H1 (cell line): ENCODE results near the gene SERPINB2. TPM values are rescaled to one million over a fixed set of nuclear protein-coding genes. Genes with fewer than 3 reads are reported as not detected.

Experiments
- CTCF ChIA-PET: fragments of 300-600 bp; sonication (Branson Sonifier 250); formaldehyde crosslinking; loops from one replicate; lab custom pipeline; 2021; ENCODE audit not compliant: partially characterized antibody; lab: Charles Lee
- POLR2A ChIA-PET: fragments of 300-600 bp; sonication (Branson Sonifier 250); formaldehyde crosslinking; loops from one replicate; lab custom pipeline; 2021; ENCODE audit warnings: inconsistent platforms; ENCODE audit not compliant: partially characterized antibody; lab: Charles Lee
- DNase-seq, 2 experiments: peaks; one replicate each; pipeline versions ENCODE4 v3.0.0 to v3.0.0-alpha.2; 2010 to 2022; ENCODE audit warnings: low spot score in 2 of 2, low read depth in 1 of 2, mixed read lengths in 1 of 2
- FAIRE-seq: peaks from 2 replicates; lab custom pipeline; 2011; peaks lifted over from hg19 to GRCh38; lab: Jason Lieb, UNC
- H2AFZ ChIP-seq: 2 replicates; pipeline ENCODE4 v1.8.1; 2012; ENCODE audit warnings: low read length, inconsistent platforms
- H2AK5ac ChIP-seq: 2 replicates; pipeline ENCODE4 v1.6.1; 2013; ENCODE audit warnings: low read depth, low read length
- H2BK120ac ChIP-seq: replicated peaks from 2 replicates; pipeline ENCODE3; 2013; ENCODE audit warnings: low read depth, low read length, inconsistent platforms
- H2BK12ac ChIP-seq: 2 replicates; pipeline ENCODE4 v1.6.1; 2013; ENCODE audit warnings: low read depth, low read length
- H2BK15ac ChIP-seq: 2 replicates; pipeline ENCODE4 v1.6.1; 2013; ENCODE audit warnings: low read length
- H2BK20ac ChIP-seq: 2 replicates; pipeline ENCODE4 v1.6.1; 2013; ENCODE audit warnings: low read length
- H2BK5ac ChIP-seq: 2 replicates; pipeline ENCODE4 v1.6.1; 2013; ENCODE audit warnings: low read depth, low read length
- H3K14ac ChIP-seq: 2 replicates; pipeline ENCODE4 v1.6.1; 2013; ENCODE audit warnings: inconsistent platforms; ENCODE audit not compliant: insufficient read length
- H3K18ac ChIP-seq: 2 replicates; pipeline ENCODE4 v1.6.1; 2013; ENCODE audit warnings: low read length; ENCODE audit errors: extremely low read depth
- H3K23ac ChIP-seq: 2 replicates; pipeline ENCODE4 v1.6.1; 2013; ENCODE audit warnings: inconsistent platforms; ENCODE audit not compliant: insufficient read length
- H3K23me2 ChIP-seq: 2 replicates; pipeline ENCODE4 v1.6.1; 2013; ENCODE audit warnings: low read depth, low read length
- H3K27ac ChIP-seq: 2 replicates; pipeline ENCODE4 v1.6.1; 2011; ENCODE audit warnings: low read depth, low read length, inconsistent platforms
- H3K27me3 ChIP-seq, 4 experiments: replicated peaks in 1 of 4; 1 replicate in 1 of 4; 2 replicates in 3 of 4; pipeline versions ENCODE4 v1.6.1 to v1.8.1; 2011 to 2013; ENCODE audit warnings: low read length in 3 of 4, mild to moderate bottlenecking in 3 of 4, inconsistent platforms in 2 of 4, mixed read lengths in 2 of 4, moderate library complexity in 1 of 4; ENCODE audit not compliant: control insufficient read depth in 3 of 4, insufficient read depth in 3 of 4; ENCODE audit errors: extremely low read depth in 1 of 4
- H3K36me3 ChIP-seq, 4 experiments: 2 replicates each; pipeline versions ENCODE4 v1.6.1 to v1.8.1; 2011 to 2013; ENCODE audit warnings: mild to moderate bottlenecking in 4 of 4, low read length in 3 of 4, moderate library complexity in 2 of 4, control low read depth in 1 of 4, inconsistent platforms in 1 of 4; ENCODE audit not compliant: insufficient read depth in 4 of 4, control insufficient read depth in 2 of 4
- H3K4ac ChIP-seq: replicated peaks from 2 replicates; pipeline ENCODE3; 2013; ENCODE audit warnings: low read length, low read depth, mixed read lengths, inconsistent platforms; ENCODE audit not compliant: insufficient read length
- H3K4me1 ChIP-seq, 4 experiments: replicated peaks in 1 of 4; 1 replicate in 1 of 4; 2 replicates in 3 of 4; pipeline versions ENCODE4 v1.6.1 to v1.8.1; 2011 to 2013; ENCODE audit warnings: low read length in 3 of 4, inconsistent platforms in 2 of 4, mixed read lengths in 1 of 4; ENCODE audit not compliant: insufficient read depth in 4 of 4, control insufficient read depth in 3 of 4
- H3K4me2 ChIP-seq, 2 experiments: 2 replicates each; pipeline versions ENCODE4 v1.6.1 to v1.8.1; 2011 to 2013; ENCODE audit warnings: low read depth in 2 of 2, low read length in 2 of 2, control low read depth in 1 of 2, inconsistent platforms in 1 of 2, mild to moderate bottlenecking in 1 of 2; ENCODE audit not compliant: insufficient read depth in 1 of 2
- H3K4me3 ChIP-seq, 4 experiments: fragments of 200-600, 300-600 bp in 1 of 4; sonication (generic), shearing (Covaris generic), sonication (Bioruptor Twin) in 1 of 4; 2 replicates each; pipeline versions ENCODE4 v1.5.1 to v1.8.1; 2011 to 2016; ENCODE audit warnings: low read length in 4 of 4, low read depth in 3 of 4, control low read depth in 2 of 4, inconsistent platforms in 2 of 4, mild to moderate bottlenecking in 2 of 4, mixed read lengths in 1 of 4, moderate library complexity in 1 of 4; ENCODE audit not compliant: insufficient read depth in 2 of 4; ENCODE audit errors: extremely low read depth in 1 of 4
- H3K56ac ChIP-seq: replicated peaks from 2 replicates; pipeline ENCODE3; 2013; ENCODE audit warnings: low read depth, mild to moderate bottlenecking, mixed read lengths, low read length, inconsistent platforms; ENCODE audit not compliant: insufficient read length
- H3K79me1 ChIP-seq: 2 replicates; pipeline ENCODE4 v1.6.1; 2013; ENCODE audit warnings: low read depth, low read length, control low read depth
- H3K79me2 ChIP-seq, 2 experiments: 2 replicates each; pipeline versions ENCODE4 v1.6.1 to v1.8.1; 2012 to 2013; ENCODE audit warnings: low read length in 2 of 2, mild to moderate bottlenecking in 2 of 2, inconsistent platforms in 1 of 2; ENCODE audit not compliant: insufficient read depth in 2 of 2, control insufficient read depth in 1 of 2
- H3K9ac ChIP-seq, 4 experiments: replicated peaks in 1 of 4; 1 replicate in 1 of 4; 2 replicates in 3 of 4; pipeline versions ENCODE4 v1.6.1 to v1.8.1; 2011 to 2013; ENCODE audit warnings: low read depth in 3 of 4, low read length in 3 of 4, control low read depth in 2 of 4, mild to moderate bottlenecking in 2 of 4, moderate library complexity in 2 of 4, inconsistent platforms in 1 of 4; ENCODE audit errors: extremely low read depth in 1 of 4
- H3K9me3 ChIP-seq, 2 experiments: 2 replicates each; pipeline versions ENCODE4 v1.6.1 to v1.8.1; 2012 to 2013; ENCODE audit warnings: mild to moderate bottlenecking in 2 of 2, moderate library complexity in 2 of 2, control low read depth in 1 of 2, inconsistent platforms in 1 of 2, low read depth in 1 of 2, low read length in 1 of 2, mixed read lengths in 1 of 2; ENCODE audit not compliant: insufficient read depth in 2 of 2
- H4K20me1 ChIP-seq, 2 experiments: replicated peaks in 1 of 2; 2 replicates each; pipeline versions ENCODE3 to v1.8.1; 2011 to 2013; ENCODE audit warnings: inconsistent platforms in 2 of 2, low read length in 2 of 2, mild to moderate bottlenecking in 1 of 2; ENCODE audit not compliant: insufficient read depth in 2 of 2, control insufficient read depth in 1 of 2
- H4K5ac ChIP-seq: 2 replicates; pipeline ENCODE4 v1.6.1; 2013; ENCODE audit warnings: low read length, low read depth, mixed read lengths, inconsistent platforms; ENCODE audit not compliant: insufficient read length
- H4K8ac ChIP-seq: 2 replicates; pipeline ENCODE4 v1.8.0; 2013; ENCODE audit warnings: mild to moderate bottlenecking, moderate library complexity, low read length, inconsistent platforms; ENCODE audit not compliant: insufficient read depth; ENCODE audit errors: extremely low read depth
- H4K91ac ChIP-seq: replicated peaks from 2 replicates; pipeline ENCODE3; 2013; ENCODE audit warnings: low read length, mixed read lengths, inconsistent platforms; ENCODE audit not compliant: insufficient read length
- ATF3 ChIP-seq: IDR thresholded peaks from 2 replicates; pipeline ENCODE4 v1.6.1; 2011; ENCODE audit warnings: low read depth, mild to moderate bottlenecking, low read length; ENCODE audit not compliant: insufficient read depth
- EGR1 ChIP-seq: IDR thresholded peaks from 2 replicates; pipeline ENCODE4 v1.6.1; 2011; ENCODE audit warnings: low read depth, low read length, borderline replicate concordance
- GTF2F1 ChIP-seq: IDR thresholded peaks from 2 replicates; pipeline ENCODE4 v1.6.1; 2012; ENCODE audit warnings: low read depth, low read length, improper control_type of control experiment, borderline replicate concordance
- JUND ChIP-seq: IDR thresholded peaks from 2 replicates; pipeline ENCODE4 v1.6.1; 2011; ENCODE audit warnings: mild to moderate bottlenecking, improper control_type of control experiment, low read length
- POU5F1 ChIP-seq: IDR thresholded peaks from 2 replicates; pipeline ENCODE4 v1.6.1; 2011; ENCODE audit warnings: low read depth, mild to moderate bottlenecking, low read length, moderate library complexity
- RBBP5 ChIP-seq: IDR thresholded peaks from 2 replicates; pipeline ENCODE4 v1.7.1; 2012; ENCODE audit warnings: low read depth, mild to moderate bottlenecking, inconsistent platforms, low read length, moderate library complexity, borderline replicate concordance
- SIN3A ChIP-seq, 2 experiments: IDR thresholded peaks in 1 of 2; conservative IDR thresholded peaks in 1 of 2; 2 replicates each; pipeline ENCODE4 v1.6.1; 2011 to 2012; ENCODE audit warnings: low read length in 2 of 2, improper control_type of control experiment in 1 of 2, low read depth in 1 of 2, mild to moderate bottlenecking in 1 of 2
- SP4 ChIP-seq: IDR thresholded peaks from 2 replicates; pipeline ENCODE4 v1.6.1; 2012; ENCODE audit warnings: low read length, inconsistent platforms
- SRF ChIP-seq: IDR thresholded peaks from 2 replicates; pipeline ENCODE4 v1.6.1; 2011; ENCODE audit warnings: mild to moderate bottlenecking, low read depth, low read length, moderate library complexity
- TBP ChIP-seq: IDR thresholded peaks from 2 replicates; pipeline ENCODE4 v1.6.1; 2011; ENCODE audit warnings: low read depth, low read length, improper control_type of control experiment
- YY1 ChIP-seq: IDR thresholded peaks from 2 replicates; pipeline ENCODE4 v1.6.1; 2011; ENCODE audit warnings: low read depth, mild to moderate bottlenecking, low read length
- WGBS, 2 experiments: shearing (Covaris generic) in 1 of 2; methylation state at CpG; one replicate each; pipeline versions ENCODE4 v1.1.6 to v1.1.7; 2013 to 2015; ENCODE audit warnings: low lambda C conversion rate in 2 of 2, mixed read lengths in 2 of 2, inconsistent platforms in 1 of 2, low coverage in 1 of 2, missing lambda C conversion rate in 1 of 2; ENCODE audit not compliant: insufficient replicate concordance in 2 of 2, insufficient coverage in 1 of 2, insufficient read length in 1 of 2; ENCODE audit errors: extremely low coverage in 1 of 2, missing lambda C conversion rate in 1 of 2; 5-methylcytosine and 5-hydroxymethylcytosine counted together
- long read RNA-seq, 2 experiments: library from RNA in 1 of 2; library from capped mRNA in 1 of 2; stranded (forward); transcript quantifications; one replicate each; pipeline ENCODE4 v2.0.0, GENCODE V29; 2021; ENCODE audit warnings: inconsistent platforms in 1 of 2
- polyA minus RNA-seq, 3 experiments: library from RNA; depleted of rRNA, polyadenylated mRNA; stranded (reverse); fragments of >200 nt; gene quantifications; 1 replicate in 2 of 3; 2 replicates in 1 of 3; pipeline ENCODE4 v1.2.3, GENCODE V29; 2011
- polyA plus RNA-seq, 7 experiments: library from polyadenylated mRNA; depleted of rRNA in 3 of 7; stranded (reverse) in 5 of 7; unstranded in 2 of 7; fragments of >200 nt in 5 of 7; fragments of 200-250 nt in 2 of 7; gene quantifications; 1 replicate in 5 of 7; 2 replicates in 1 of 7; 4 replicates in 1 of 7; pipeline versions ENCODE4 v1.2.1 to v1.2.3, GENCODE V29; 2011 to 2013; ENCODE audit warnings: missing spikeins in 2 of 7, mixed read lengths in 2 of 7
- total RNA-seq: library from RNA; stranded (reverse); fragmentation: NEBNext Ultra II Directional; extraction: Animal tissue kit (Norgen Biotek cat#: 25700); gene quantifications from 2 replicates; pipeline ENCODE4 v1.2.1, GENCODE V29; 2021

Gene SERPINB2, protein sequence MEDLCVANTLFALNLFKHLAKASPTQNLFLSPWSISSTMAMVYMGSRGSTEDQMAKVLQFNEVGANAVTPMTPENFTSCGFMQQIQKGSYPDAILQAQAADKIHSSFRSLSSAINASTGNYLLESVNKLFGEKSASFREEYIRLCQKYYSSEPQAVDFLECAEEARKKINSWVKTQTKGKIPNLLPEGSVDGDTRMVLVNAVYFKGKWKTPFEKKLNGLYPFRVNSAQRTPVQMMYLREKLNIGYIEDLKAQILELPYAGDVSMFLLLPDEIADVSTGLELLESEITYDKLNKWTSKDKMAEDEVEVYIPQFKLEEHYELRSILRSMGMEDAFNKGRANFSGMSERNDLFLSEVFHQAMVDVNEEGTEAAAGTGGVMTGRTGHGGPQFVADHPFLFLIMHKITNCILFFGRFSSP
- total RNA-seq (not detected in 2 replicates), polyA plus RNA-seq (2011; rRNA removed) (not detected in 2 replicates), polyA minus RNA-seq (2011; rRNA and poly(A)+ RNA removed) (not detected in 2 replicates)
- polyA plus RNA-seq (2011; cell fraction: cytosol; rRNA removed): not detected
- polyA plus RNA-seq (2011; cell fraction: nucleus; rRNA removed): not detected
- not detected in 4 replicates for polyA plus RNA-seq (2012, experiment 1 of 2)
- not detected for polyA plus RNA-seq (2012, experiment 2 of 2)
- polyA plus RNA-seq (2013, experiment 1 of 2): not detected
- polyA plus RNA-seq (2013, experiment 2 of 2): not detected
- polyA minus RNA-seq (2011; cell fraction: cytosol; rRNA and poly(A)+ RNA removed): not detected
- polyA minus RNA-seq (2011; cell fraction: nucleus; rRNA and poly(A)+ RNA removed): not detected
- long read RNA-seq, experiment 1: 0 reads
- long read RNA-seq, experiment 2: 0 reads

DNA sequence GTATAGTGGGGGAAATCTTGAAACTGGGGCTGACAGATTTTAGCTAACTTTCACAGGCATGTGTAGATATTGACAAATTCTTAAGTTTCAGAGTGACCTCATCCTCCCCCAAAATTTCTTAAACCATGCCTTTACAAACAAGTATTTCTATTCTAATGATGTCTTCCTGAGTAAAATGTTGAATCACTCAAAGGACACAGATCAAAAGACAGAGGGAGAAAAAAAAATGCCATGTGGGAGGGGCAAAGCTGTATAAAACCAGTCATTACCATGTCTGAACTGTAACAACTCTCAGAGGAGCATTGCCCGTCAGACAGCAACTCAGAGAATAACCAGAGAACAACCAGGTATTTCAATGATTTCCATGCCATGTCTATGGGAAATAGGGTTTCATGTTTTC is at the start of gene SERPINB2:
TSS of gene SERPINB2 (plus strand) at position 282 of the 400 bp plus-strand sequence. CDS start 3,740 bp downstream, outside the sequence.
- Histone ChIP-seq H3K9me3 (no peaks in the 10 kb centered on the region), H3K23me2 (no peaks in the 10 kb centered on the region), H3K36me3 (no peaks in the 10 kb centered on the region), H3K27ac (no peak within 1 kb of the TSS), H4K5ac (no peak within 1 kb of the TSS), H4K8ac (no peak within 1 kb of the TSS), H3K18ac (no peak within 1 kb of the TSS), H3K4me1 (no peaks in the 10 kb centered on the region), H3K4ac (no peak within 1 kb of the TSS), H4K20me1 (no peaks in the 10 kb centered on the region), H2BK20ac (no peak within 1 kb of the TSS), H3K27me3 (no peaks in the 10 kb centered on the region), H2BK15ac (no peak within 1 kb of the TSS), H3K4me3 (no peak within 1 kb of the TSS), H3K23ac (no peak within 1 kb of the TSS), H2BK120ac (no peak within 1 kb of the TSS), H3K56ac (no peak within 1 kb of the TSS), H2BK5ac (no peak within 1 kb of the TSS), H3K4me2 (no peak within 1 kb of the TSS), H3K9ac (no peak within 1 kb of the TSS), H2AK5ac (no peak within 1 kb of the TSS), H4K91ac (no peak within 1 kb of the TSS), H3K79me2 (no peaks in the 10 kb centered on the region), H3K14ac (no peak within 1 kb of the TSS), H2AFZ (no peak within 1 kb of the TSS), H3K79me1 (no peaks in the 10 kb centered on the region), H2BK12ac (no peak within 1 kb of the TSS)
- DNase-seq (no peak), FAIRE-seq (no peak)
- ChIA-PET CTCF (no interaction called here), POLR2A (no interaction called here)
- WGBS, 2 experiments: 89% methylated on average over 1 of the region's 1 CpG; no CpG with 5 or more reads in 1 of the 2 experiments
- no peak for TF ChIP-seq YY1
- no peak for TF ChIP-seq TBP
- no peak for TF ChIP-seq RBBP5
- TF ChIP-seq ATF3: no peak
- TF ChIP-seq POU5F1: no peak
- no peak for TF ChIP-seq JUND
- TF ChIP-seq GTF2F1: no peak
- TF ChIP-seq SRF: no peak
- TF ChIP-seq SP4: no peak
- TF ChIP-seq SIN3A (conservative IDR thresholded peaks at IDR 0.05 in 1 of 2, IDR thresholded peaks at IDR 0.05 in 1 of 2; ENCODE audit: low read depth in 1 of 2, low read length in 2 of 2): no peak
- TF ChIP-seq EGR1: no peak
